Esophagus (tissue), 2 donors: ENCODE data around the gene IGSF10. TPM values are rescaled to one million over a fixed set of nuclear protein-coding genes. Genes with fewer than 3 reads are reported as not detected.

ENCODE experiments used
- H3K27ac ChIP-seq, 2 donors: one replicate each; pipeline ENCODE4 v1.5.1; 2013; ENCODE audit warnings: low read depth in 2 of 2, mild to moderate bottlenecking in 2 of 2, inconsistent platforms in 1 of 2, low read length in 1 of 2, moderate library complexity in 1 of 2
- H3K27me3 ChIP-seq, 2 donors: one replicate each; pipeline ENCODE4 v1.6.1; 2013; ENCODE audit warnings: low read length in 2 of 2, control low read depth in 1 of 2, mild to moderate bottlenecking in 1 of 2; ENCODE audit not compliant: insufficient read depth in 2 of 2, control insufficient read depth in 1 of 2
- H3K36me3 ChIP-seq, 2 donors: one replicate each; pipeline ENCODE4 v1.6.1; 2013; ENCODE audit warnings: low read length in 1 of 2; ENCODE audit not compliant: control insufficient read depth in 2 of 2, insufficient read depth in 2 of 2
- H3K4me1 ChIP-seq, 2 donors: one replicate each; pipeline ENCODE4 v1.6.1; 2013; ENCODE audit warnings: low read length in 1 of 2; ENCODE audit not compliant: control insufficient read depth in 2 of 2, insufficient read depth in 2 of 2
- H3K4me3 ChIP-seq, 2 donors: one replicate each; pipeline ENCODE4 v1.5.1; 2013; ENCODE audit warnings: low read length in 2 of 2, mild to moderate bottlenecking in 2 of 2, low read depth in 1 of 2, moderate library complexity in 1 of 2
- H3K9me3 ChIP-seq, 2 donors: one replicate each; pipeline ENCODE4 v1.6.1; 2013; ENCODE audit warnings: mild to moderate bottlenecking in 2 of 2, low read depth in 1 of 2, low read length in 1 of 2, moderate library complexity in 1 of 2; ENCODE audit not compliant: control insufficient read depth in 2 of 2, insufficient read depth in 1 of 2
- WGBS, 2 donors: extraction: QIAGEN DNeasy Blood & Tissue Kit; methylation state at CpG; one replicate each; pipeline ENCODE4 v1.1.7; 2013; 5-methylcytosine and 5-hydroxymethylcytosine counted together
- polyA plus RNA-seq, 2 donors: library from polyadenylated mRNA; stranded (reverse); fragments of 200-250 nt; gene quantifications; one replicate each; pipeline ENCODE4 v1.2.3, GENCODE V29; 2013
- donor health status: healthy with polysubstance abuse.
- donor health status: Bipolar disorder and iron deficiency.

Gene IGSF10
- polyA plus RNA-seq, 2 donors = 0.47 to 0.74 TPM

GRCh38 chr3:151467069-151467468, 6.2 kb upstream of the IGSF10 start:
- 82 to 86% methylated on average over 1 of the region's 1 CpG for WGBS, 2 donors
- Histone ChIP-seq H3K36me3 (no peaks in the 10 kb centered on the region), H3K27me3 (no peaks in the 10 kb centered on the region), H3K4me1 (no peaks in the 10 kb centered on the region), H3K9me3 (no peaks in the 10 kb centered on the region), H3K27ac (no peak overlapping the region), H3K4me3 (no peak overlapping the region)

- Histone ChIP-seq H3K27ac (no peak overlapping the region), H3K36me3 (no peaks in the 10 kb centered on the region), H3K4me3 (no peak overlapping the region), H3K9me3 (no peaks in the 10 kb centered on the region), H3K27me3 (no peaks in the 10 kb centered on the region), H3K4me1 (peaks cover 0 to 3% of the 10 kb centered on the region in 2 donors)
- 66 to 76% methylated on average over 1 of the region's 1 CpG for WGBS, 2 donors
These were observed 2.1 kb upstream of the IGSF10 start for GRCh38 chr3:151462991-151463390.

GRCh38 chr3:151462278-151462780, 1.5 kb upstream of the IGSF10 start:
- H3K27me3 ChIP-seq = no peaks in the 10 kb centered on the region
- no peaks in the 10 kb centered on the region for H3K36me3 ChIP-seq
- no peak overlapping the region for H3K27ac ChIP-seq
- H3K4me1 ChIP-seq = peaks cover 0 to 3% of the 10 kb centered on the region in 2 donors
- no peak overlapping the region for H3K4me3 ChIP-seq
- WGBS, 2 donors = 90% methylated on average over 6 of the region's 6 CpGs
- no peaks in the 10 kb centered on the region for H3K9me3 ChIP-seq

GRCh38 chr3:151460228-151460627, 633 bp downstream of the IGSF10 start:
- peak overlapping the region in 1 of 2 donors; percentile 89 for H3K4me3 ChIP-seq
- 26 to 35% methylated on average over 2 of the region's 2 CpGs for WGBS, 2 donors
- H3K27me3 ChIP-seq = no peaks in the 10 kb centered on the region
- H3K27ac ChIP-seq = no peak overlapping the region
- H3K36me3 ChIP-seq = no peaks in the 10 kb centered on the region
- H3K9me3 ChIP-seq = no peaks in the 10 kb centered on the region
- peaks cover 0 to 3% of the 10 kb centered on the region in 2 donors for H3K4me1 ChIP-seq

- WGBS, 2 donors = 41 to 43% methylated on average over 3 of the region's 3 CpGs
These were observed 1.5 kb downstream of the IGSF10 start for GRCh38 chr3:151459358-151459757.

GRCh38 chr3:151456065-151456464, 4.8 kb downstream of the IGSF10 start:
- H3K27me3 ChIP-seq = no peaks in the 10 kb centered on the region
- 87 to 96% methylated on average over 3 of the region's 3 CpGs for WGBS, 2 donors
- H3K36me3 ChIP-seq = no peaks in the 10 kb centered on the region
- no peaks in the 10 kb centered on the region for H3K9me3 ChIP-seq
- no peak overlapping the region for H3K27ac ChIP-seq
- peaks cover 0 to 3% of the 10 kb centered on the region in 2 donors for H3K4me1 ChIP-seq
- no peak overlapping the region for H3K4me3 ChIP-seq

More at GRCh38 chr3:151459358-151459757, 1.5 kb downstream of the IGSF10 start:
- Histone ChIP-seq H3K4me1 (peaks cover 0 to 3% of the 10 kb centered on the region in 2 donors), H3K9me3 (no peaks in the 10 kb centered on the region), H3K4me3 (no peak overlapping the region), H3K27ac (no peak overlapping the region), H3K36me3 (no peaks in the 10 kb centered on the region), H3K27me3 (no peaks in the 10 kb centered on the region)

- Histone ChIP-seq H3K36me3 (no peaks in the 10 kb centered on the region), H3K9me3 (no peaks in the 10 kb centered on the region), H3K27me3 (no peaks in the 10 kb centered on the region), H3K27ac (no peak overlapping the region), H3K4me1 (no peaks in the 10 kb centered on the region), H3K4me3 (no peak overlapping the region)
- WGBS, 2 donors = 50 to 52% methylated on average over 2 of the region's 2 CpGs
These were observed 8.0 kb downstream of the IGSF10 start for GRCh38 chr3:151452841-151453240.

GRCh38 chr3:151452368-151452767, 8.5 kb downstream of the IGSF10 start:
- WGBS, 2 donors = 13 to 56% methylated on average over 1 of the region's 1 CpG

GRCh38 chr3:151446002-151446340, 14.9 kb downstream of the IGSF10 start:
- no peaks in the 10 kb centered on the region for H3K36me3 ChIP-seq
- 63 to 72% methylated on average over 3 of the region's 3 CpGs for WGBS, 2 donors
- H3K9me3 ChIP-seq = no peaks in the 10 kb centered on the region
- no peak overlapping the region for H3K4me3 ChIP-seq
- no peak overlapping the region for H3K27ac ChIP-seq
- no peaks in the 10 kb centered on the region for H3K27me3 ChIP-seq
- H3K4me1 ChIP-seq = no peaks in the 10 kb centered on the region

More at GRCh38 chr3:151452368-151452767, 8.5 kb downstream of the IGSF10 start:
- Histone ChIP-seq H3K4me1 (no peaks in the 10 kb centered on the region), H3K9me3 (no peaks in the 10 kb centered on the region), H3K4me3 (no peak overlapping the region), H3K27ac (no peak overlapping the region), H3K36me3 (no peaks in the 10 kb centered on the region), H3K27me3 (no peaks in the 10 kb centered on the region)

- H3K27ac ChIP-seq = no peak overlapping the region
- no peaks in the 10 kb centered on the region for H3K9me3 ChIP-seq
- H3K4me3 ChIP-seq = no peak overlapping the region
- WGBS, 2 donors = 64 to 76% methylated on average over 5 of the region's 5 CpGs
- H3K4me1 ChIP-seq = no peaks in the 10 kb centered on the region
- no peaks in the 10 kb centered on the region for H3K36me3 ChIP-seq
- no peaks in the 10 kb centered on the region for H3K27me3 ChIP-seq
These were observed 15.4 kb downstream of the IGSF10 start for GRCh38 chr3:151445273-151446001.
